Peyer's patch (tissue), 4 donors: ENCODE measurements around the gene TNS3.

Source experiments
- CTCF ChIP-seq, 6 experiments: fragments of 450-650 bp in 4 of 6; fragments of 200-600 bp in 2 of 6; sonication (generic) in 1 of 6; IDR thresholded peaks; one replicate each; pipeline ENCODE4 v1.5.1; 2017 to 2019; ENCODE audit warnings: antibody characterized with exemption in 6 of 6, mild to moderate bottlenecking in 3 of 6, moderate library complexity in 1 of 6
- POLR2A ChIP-seq, 2 donors: fragments of 450-650 bp; IDR thresholded peaks; one replicate each; pipeline ENCODE4 v1.5.1; 2017; ENCODE audit warnings: antibody characterized with exemption in 2 of 2, mild to moderate bottlenecking in 2 of 2, moderate library complexity in 2 of 2

- TF ChIP-seq CTCF (IDR thresholded peaks at IDR 0.05) (no peak), POLR2A (IDR thresholded peaks at IDR 0.05) (no peak)
Measured at GRCh38 chr7:47549916-47550315, 32.0 kb downstream of the TNS3 start.
